ENCODE measurements around the gene FBXO44. TPM values are rescaled to one million over a fixed set of nuclear protein-coding genes. Genes with fewer than 3 reads are reported as not detected.

The FBXO44 gene
- total RNA-seq, 1 experiment from 2014 or later: 70.8 TPM

DNA sequence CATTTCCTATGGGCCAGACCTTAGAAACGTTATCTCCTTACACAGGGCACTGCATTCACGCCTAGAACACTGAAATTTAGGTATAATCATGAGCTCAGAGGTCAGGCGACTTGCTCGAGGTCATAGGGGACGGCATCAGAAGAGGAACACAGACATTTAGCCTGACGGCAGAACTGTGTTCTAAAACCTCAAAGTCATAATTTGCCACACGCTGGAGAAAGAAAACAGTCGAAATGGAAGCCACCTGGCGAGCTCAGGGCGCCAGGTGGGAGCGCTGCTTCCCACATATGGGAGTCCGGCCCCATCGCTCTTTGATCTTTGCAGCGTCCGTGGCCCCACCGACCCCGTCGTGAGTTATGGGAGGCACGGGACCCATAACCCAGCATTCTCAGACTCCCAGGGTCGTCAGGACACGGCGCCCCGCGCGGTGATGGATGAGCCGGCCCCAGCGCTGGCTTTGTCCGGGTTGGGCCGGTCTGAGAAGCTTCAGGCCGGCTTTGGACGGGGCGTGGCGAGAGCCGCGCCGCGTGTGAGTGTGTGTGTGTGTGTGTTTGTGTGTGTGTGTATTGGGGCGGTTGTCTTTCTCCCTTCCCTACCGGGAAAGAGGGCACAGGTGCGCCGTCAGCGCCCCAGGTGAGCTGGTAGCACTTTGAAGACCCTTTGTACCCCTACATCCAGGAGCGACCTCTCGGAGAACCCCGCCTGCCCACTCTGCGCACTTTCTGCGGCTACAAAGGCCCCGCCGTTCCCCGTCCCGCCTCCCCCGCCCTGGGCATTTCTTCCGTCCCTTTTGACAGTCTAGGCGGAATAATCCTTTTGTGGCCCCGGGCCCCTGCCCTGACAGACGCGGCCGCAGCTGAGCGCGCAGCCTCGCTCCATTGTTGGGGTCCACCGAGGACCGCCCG lies 36.0 kb downstream of the FBXO44 start:
- no peaks in the 10 kb centered on the region; the same call in 1 of the 2 replicates for H3K27me3 ChIP-seq (ENCODE audit: control insufficient read depth, insufficient read depth, low read length)
- TF ChIP-seq SIN3A (IDR thresholded peaks at IDR 0.05; ENCODE audit: borderline replicate concordance, insufficient read depth, low read depth, low read length) (no peak), TCF7L2 (IDR thresholded peaks at IDR 0.05; ENCODE audit: low read depth, low read length) (0 out of 2 replicates have a peak, but pooled peaks have one; percentile 26), CTCF (IDR thresholded peaks at IDR 0.05) (no peak), POLR2AphosphoS5 (IDR thresholded peaks at IDR 0.05; ENCODE audit: low read depth, low read length) (no peak)
- TF ChIP-seq, protein P1, sequence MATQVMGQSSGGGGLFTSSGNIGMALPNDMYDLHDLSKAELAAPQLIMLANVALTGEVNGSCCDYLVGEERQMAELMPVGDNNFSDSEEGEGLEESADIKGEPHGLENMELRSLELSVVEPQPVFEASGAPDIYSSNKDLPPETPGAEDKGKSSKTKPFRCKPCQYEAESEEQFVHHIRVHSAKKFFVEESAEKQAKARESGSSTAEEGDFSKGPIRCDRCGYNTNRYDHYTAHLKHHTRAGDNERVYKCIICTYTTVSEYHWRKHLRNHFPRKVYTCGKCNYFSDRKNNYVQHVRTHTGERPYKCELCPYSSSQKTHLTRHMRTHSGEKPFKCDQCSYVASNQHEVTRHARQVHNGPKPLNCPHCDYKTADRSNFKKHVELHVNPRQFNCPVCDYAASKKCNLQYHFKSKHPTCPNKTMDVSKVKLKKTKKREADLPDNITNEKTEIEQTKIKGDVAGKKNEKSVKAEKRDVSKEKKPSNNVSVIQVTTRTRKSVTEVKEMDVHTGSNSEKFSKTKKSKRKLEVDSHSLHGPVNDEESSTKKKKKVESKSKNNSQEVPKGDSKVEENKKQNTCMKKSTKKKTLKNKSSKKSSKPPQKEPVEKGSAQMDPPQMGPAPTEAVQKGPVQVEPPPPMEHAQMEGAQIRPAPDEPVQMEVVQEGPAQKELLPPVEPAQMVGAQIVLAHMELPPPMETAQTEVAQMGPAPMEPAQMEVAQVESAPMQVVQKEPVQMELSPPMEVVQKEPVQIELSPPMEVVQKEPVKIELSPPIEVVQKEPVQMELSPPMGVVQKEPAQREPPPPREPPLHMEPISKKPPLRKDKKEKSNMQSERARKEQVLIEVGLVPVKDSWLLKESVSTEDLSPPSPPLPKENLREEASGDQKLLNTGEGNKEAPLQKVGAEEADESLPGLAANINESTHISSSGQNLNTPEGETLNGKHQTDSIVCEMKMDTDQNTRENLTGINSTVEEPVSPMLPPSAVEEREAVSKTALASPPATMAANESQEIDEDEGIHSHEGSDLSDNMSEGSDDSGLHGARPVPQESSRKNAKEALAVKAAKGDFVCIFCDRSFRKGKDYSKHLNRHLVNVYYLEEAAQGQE (IDR thresholded peaks at IDR 0.05; ENCODE audit: insufficient read depth in 1 of 2, low read depth in 2 of 2, low read length in 1 of 2): no peak
- in situ Hi-C loops (cut with HindIII; ENCODE audit: low pct_unique_long_range_greater_than_20kb, low sequenced_read_pairs): no loop called here
- ATAC-seq (no peak; the same call in 1 of the 2 replicates), DNase-seq (ENCODE audit: low read depth, low spot score) (no peak)
- no peaks in the 10 kb centered on the region for H3K9me3 ChIP-seq (ENCODE audit: control insufficient read depth, insufficient read depth, low read depth, low read length)
- no TSS peak for BruUV-seq (replicated peaks)
- CTCF ChIA-PET: no interaction called here
- no peak overlapping the region for H3K27ac ChIP-seq (ENCODE audit: low read length)
- peaks cover 7% of the 10 kb centered on the region; the same call in 1 of the 2 replicates for H3K4me1 ChIP-seq (ENCODE audit: control insufficient read depth, insufficient read depth, low read length)
- peak overlapping the region; percentile 31 to 34 for H3K4me3 ChIP-seq (ENCODE audit: low read depth in 2 of 2, low read length in 2 of 2)
- H3K36me3 ChIP-seq (ENCODE audit: control insufficient read depth, insufficient read depth, low read length): no peaks in the 10 kb centered on the region; the same call in 1 of the 2 replicates
- intact Hi-C loops (cut with micrococcal nuclease; ENCODE audit: unreplicated experiment): no loop called here
- POLR2A ChIA-PET: no interaction called here

- intact Hi-C loops (cut with micrococcal nuclease; ENCODE audit: unreplicated experiment) (no loop called here), in situ Hi-C loops (cut with HindIII; ENCODE audit: low pct_unique_long_range_greater_than_20kb, low sequenced_read_pairs) (no loop called here)
- no peak within 1 kb of the TSS for H3K27ac ChIP-seq (ENCODE audit: low read length)
- H3K27me3 ChIP-seq (ENCODE audit: control insufficient read depth, insufficient read depth, low read length): no peaks in the 10 kb centered on the region; the same call in 1 of the 2 replicates
- peaks cover 7% of the 10 kb centered on the region; the same call in 1 of the 2 replicates for H3K4me1 ChIP-seq (ENCODE audit: control insufficient read depth, insufficient read depth, low read length)
- ChIA-PET CTCF (no interaction called here), POLR2A (no interaction called here)
- TF ChIP-seq TCF7L2 (IDR thresholded peaks at IDR 0.05; ENCODE audit: low read depth, low read length): no peak
- TF ChIP-seq, protein P1 (IDR thresholded peaks at IDR 0.05; ENCODE audit: insufficient read depth in 1 of 2, low read depth in 2 of 2, low read length in 1 of 2): no peak
- TF ChIP-seq POLR2AphosphoS5 (IDR thresholded peaks at IDR 0.05; ENCODE audit: low read depth, low read length): no peak
- TF ChIP-seq CTCF (IDR thresholded peaks at IDR 0.05): no peak
- no peak for TF ChIP-seq SIN3A (IDR thresholded peaks at IDR 0.05; ENCODE audit: borderline replicate concordance, insufficient read depth, low read depth, low read length)
- no TSS peak for BruUV-seq (replicated peaks)
- H3K9me3 ChIP-seq (ENCODE audit: control insufficient read depth, insufficient read depth, low read depth, low read length): no peaks in the 10 kb centered on the region
- no peaks in the 10 kb centered on the region; the same call in 1 of the 2 replicates for H3K36me3 ChIP-seq (ENCODE audit: control insufficient read depth, insufficient read depth, low read length)
- no peak for DNase-seq (ENCODE audit: low read depth, low spot score)
- peak within 1 kb of the TSS; percentile 31 to 34 for H3K4me3 ChIP-seq (ENCODE audit: low read depth in 2 of 2, low read length in 2 of 2)
- ATAC-seq: peak; percentile 63
Measured at GRCh38 chr1:11691302-11691914, 36.7 kb downstream of the FBXO44 start, which contains the start of gene DRAXIN. TSS of gene DRAXIN (plus strand) at chr1:11691710. CDS start at chr1:11706259, 14,549 bp downstream.

Measured in Panc1 (cell line).